GM19328 (cell line): ENCODE data around the gene CDS2.
"Not testable (repeated sequence)": the region's sequence is repeated elsewhere in the genome, so short reads cannot be mapped to it uniquely, and the experiment has no call there.

Experiments
- ATAC-seq: cut with Tn5 transposase; IDR thresholded peaks from one replicate; pipeline ENCODE4 v1.9.1; 2021; ENCODE audit warnings: mild to moderate bottlenecking, moderate library complexity; ENCODE audit not compliant: unreplicated experiment

Gene CDS2

DNA sequence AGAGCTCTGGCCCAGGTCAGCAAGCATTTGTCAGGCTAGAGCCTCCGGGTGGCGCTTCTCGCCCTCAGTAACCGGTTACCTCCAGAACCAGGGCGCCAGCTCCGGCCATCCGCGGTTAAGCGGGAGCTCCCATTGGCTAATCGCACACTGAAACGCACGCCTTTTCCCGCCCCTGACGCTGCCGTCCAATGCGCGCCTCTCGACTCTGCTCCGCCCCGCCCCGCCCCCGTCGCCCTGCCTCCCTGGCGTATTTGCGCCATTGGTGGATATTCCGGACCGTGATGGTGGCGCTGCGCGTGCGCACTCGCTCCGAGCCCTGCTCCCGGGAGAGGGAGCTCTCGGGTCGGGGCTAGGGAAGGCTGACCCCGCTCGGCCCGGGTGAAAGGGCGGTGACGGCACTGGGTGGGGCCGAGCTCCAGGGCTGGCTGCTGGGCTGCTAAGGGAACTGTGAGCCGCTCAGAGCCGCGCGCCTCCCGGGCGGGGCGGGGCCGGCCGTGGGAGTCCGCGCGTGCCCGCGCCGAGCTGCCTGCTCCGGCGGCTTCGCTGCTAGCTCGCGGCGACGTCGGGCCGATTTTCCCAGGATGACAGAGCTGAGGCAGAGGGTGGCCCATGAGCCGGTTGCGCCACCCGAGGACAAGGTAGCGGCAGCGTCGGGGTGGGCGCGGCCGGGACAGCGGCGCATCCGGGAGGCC, at the start of gene CDS2:
TSS of gene CDS2 (plus strand) at position 497 of the 692 bp plus-strand sequence. CDS start at position 582, 85 bp downstream.
- ATAC-seq: peak; percentile 93

DNA sequence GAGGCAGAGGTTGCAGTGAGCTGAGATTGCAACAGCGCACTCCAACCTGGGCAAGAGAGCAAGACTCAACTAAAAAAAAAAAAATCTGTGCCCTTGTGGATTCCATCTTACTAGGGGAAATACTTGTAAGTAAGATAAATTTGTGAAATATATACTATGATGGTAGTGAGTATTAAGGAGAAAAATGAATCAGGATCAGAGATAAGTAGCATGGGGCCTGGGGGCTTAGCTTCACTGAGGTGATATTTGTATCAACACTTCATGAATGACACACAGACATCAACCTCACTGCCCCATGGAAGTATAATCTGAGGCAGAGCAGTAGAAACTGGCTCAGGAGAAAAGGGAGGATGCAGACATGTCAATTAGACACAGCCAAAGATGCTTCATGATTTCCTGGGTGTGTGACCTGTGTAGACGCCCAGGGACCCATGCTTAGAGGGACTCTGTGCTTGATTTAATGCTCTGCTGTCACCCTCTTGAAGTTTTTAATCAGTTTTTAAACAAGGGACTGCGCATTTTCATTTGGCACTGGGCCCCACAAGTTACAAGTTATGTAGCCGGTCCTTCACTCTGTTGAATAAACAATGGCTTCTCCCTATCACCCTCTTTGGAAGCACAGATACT, 48.9 kb upstream of the CDS2 start:
- ATAC-seq: no peak

DNA sequence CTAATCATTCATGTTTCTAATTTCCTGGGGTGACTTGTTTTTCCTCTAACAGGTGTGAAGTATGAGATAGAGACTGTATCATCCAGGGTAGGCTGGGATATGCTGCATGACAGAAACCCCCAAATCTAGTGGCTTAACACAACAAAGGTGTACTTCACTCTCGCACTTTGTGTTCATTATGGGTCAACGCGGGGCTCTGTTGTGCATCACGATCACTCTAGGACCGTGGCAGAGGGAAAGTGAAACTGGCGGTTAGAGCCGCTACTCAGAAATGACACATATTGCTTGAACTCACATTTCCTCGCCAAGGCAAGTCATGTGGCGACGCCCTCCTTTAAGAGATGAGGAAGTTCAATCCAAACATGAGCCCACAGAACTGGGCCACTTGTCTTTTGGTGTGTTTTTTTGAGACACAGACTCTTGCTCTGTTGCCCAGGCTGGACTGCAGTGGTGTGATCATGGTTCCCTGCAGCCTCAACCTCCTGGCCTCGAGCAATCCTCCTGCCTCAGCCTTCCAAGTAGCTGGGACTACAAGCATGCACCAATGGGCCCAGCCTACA, 48.3 kb upstream of the CDS2 start:
- peak; percentile 96 for ATAC-seq

DNA sequence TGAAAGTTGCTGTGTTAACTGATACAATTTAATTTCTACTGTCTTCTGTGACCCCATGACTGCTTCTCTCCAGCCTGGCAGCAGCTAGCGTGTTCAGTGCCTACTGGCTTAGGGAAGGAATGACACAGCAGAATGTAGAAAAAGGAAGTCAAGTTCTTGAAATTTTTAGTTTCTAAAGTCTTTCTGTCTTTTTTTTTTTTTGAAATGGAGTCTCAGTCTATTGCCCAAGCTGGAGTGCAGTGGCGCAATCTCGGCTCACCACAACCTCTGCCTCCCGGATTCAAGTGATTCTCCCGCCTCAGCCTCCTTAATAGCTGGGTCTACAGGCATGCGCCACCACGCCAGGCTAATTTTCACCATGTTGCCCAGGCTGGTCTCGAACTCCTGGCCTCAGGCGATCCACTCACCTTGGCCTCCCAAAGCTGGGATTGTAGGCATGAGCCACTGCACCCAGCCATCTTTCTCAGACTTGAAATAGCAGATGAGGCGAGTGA, 46.4 kb upstream of the CDS2 start:
- ATAC-seq: no peak

DNA sequence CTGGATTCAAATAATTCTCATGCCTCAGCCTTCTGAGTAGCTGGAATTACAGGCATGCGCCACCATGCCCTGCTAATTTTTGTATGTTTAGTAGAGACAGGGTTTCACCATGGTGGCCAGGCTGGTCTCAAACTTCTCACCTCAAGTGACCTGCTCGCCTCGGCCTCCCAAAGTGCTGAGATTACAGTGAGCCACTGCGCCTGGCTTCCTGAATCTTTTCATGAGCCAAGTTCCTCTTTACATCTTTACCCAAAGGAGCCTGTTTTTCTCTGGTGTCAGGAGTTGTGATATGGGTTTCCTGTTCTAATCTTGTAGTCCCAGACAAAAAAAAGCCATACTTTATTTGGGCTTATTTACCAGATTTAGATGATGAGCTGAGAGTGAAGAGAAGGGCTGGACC, 41.4 kb upstream of the CDS2 start:
- no peak for ATAC-seq

DNA sequence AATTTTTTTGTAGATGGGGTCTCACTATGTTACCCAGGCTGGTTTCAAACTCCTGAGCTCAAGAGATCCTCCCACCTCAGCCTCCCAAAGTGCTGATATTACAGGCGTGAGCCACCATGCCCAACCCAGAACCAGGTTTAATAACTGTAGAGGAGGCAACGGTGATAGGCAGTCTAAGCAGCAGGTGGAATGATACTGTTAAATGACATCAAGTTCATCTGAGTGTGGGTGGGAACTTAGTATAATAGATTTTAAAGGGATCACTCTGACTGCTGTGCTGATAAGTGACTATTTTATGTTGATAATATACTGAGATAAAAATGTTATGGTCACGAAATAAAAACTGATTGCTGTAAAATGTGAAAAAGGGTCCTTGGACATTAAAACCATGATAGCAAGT, 38.1 kb upstream of the CDS2 start:
- no peak for ATAC-seq

DNA sequence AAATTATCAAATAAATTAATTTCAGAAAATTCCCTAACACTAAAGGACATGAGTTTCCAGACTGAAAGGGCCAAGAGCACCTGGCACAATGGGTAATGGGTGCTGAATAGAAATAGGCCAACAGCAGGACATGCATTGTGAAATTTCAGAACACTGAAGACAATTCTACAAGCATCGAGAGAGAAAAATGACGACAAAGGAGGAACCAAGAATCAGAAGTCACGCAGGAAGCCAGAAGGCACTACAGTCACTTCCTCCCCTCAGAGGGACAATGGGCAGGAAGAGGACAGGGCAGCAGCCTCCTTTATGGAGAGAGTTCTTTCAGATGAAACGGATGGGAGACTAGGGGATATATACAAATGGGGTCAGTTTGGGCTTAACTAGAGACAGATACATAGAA, 36.6 kb upstream of the CDS2 start:
- no peak for ATAC-seq

DNA sequence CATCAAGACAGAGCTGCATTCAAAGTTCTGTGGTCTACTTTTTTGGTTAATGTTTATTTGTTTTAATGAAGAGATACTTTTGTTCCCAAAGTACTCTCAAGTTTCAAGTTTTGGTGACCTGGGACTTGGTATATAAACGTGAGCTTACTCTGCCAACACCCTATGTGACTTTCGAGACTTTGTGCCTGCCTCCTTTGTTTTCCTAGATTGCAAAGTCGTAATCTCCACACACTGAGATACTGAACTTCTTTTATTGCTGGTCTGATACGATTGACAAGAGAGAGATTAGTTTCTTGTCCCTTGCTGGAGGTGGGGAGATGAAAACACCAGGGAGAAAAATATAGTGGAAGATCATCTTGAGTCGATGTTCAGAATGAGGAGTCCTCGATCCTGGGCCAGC, 34.9 kb upstream of the CDS2 start:
- no peak for ATAC-seq

DNA sequence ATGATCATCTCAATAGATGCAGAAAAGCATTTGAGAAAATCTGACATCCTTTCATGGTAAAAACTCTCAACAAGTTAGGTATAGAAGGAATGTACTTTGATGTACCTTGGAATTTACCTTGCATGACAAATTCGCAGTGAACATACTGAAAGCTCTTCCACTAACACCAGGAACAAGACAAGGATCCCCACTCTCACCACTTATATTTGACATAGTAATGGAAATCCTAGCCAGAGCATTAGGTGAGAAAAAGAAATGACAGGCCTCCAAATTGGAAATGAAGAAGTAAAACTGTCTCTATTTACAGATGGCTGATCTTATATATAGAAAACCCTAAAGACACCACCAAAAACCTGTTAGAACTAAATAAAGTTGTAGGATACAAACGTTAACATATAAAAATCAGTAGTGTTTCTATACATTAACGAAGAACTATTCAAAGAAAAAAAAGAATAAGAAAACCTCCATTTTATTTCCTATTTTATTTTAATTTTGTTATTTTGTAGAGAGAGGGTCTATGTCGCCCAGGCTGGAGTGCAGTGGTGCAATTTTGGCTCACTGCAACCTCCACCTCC, 34.0 kb upstream of the CDS2 start:
- ATAC-seq: no peak

DNA sequence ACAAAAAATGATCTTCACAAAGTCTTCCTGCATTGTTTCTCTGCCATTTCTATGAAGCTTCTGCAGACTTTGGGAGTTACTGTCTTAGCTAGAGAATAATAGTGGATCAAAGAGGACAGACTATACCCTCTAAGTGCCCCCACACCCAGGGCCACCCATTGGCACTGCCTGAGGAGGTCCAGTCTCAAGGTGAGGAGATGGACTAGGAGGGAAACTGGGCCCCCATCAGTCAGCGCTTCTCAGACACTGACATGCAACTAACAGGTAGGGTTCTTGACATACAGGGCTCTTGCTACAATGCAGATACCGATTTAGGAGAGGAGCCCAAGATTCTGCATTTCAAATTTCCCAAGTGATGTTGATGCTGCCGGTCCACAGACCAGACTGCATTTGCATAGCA, 31.4 kb upstream of the CDS2 start:
- ATAC-seq: no peak

DNA sequence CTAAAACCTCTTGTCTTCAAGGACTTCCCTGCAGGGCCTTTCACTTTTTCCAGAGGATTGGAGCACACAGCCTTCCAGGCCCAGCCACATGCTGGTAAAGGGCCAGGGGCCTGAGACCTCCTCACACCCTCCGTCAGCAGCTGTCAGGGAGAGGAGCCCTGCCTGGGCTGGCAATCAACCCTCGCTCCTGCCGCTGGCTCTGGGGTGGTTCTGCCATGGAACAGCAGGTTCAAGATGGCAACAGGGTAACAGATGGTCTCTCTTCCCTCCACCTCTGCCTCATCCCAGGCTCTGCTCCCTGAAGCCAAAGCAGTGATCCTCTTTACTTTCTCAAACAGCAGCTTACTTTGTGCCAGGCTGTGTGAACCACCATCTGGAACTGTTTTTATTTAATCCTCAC, 30.9 kb upstream of the CDS2 start:
- no peak for ATAC-seq

DNA sequence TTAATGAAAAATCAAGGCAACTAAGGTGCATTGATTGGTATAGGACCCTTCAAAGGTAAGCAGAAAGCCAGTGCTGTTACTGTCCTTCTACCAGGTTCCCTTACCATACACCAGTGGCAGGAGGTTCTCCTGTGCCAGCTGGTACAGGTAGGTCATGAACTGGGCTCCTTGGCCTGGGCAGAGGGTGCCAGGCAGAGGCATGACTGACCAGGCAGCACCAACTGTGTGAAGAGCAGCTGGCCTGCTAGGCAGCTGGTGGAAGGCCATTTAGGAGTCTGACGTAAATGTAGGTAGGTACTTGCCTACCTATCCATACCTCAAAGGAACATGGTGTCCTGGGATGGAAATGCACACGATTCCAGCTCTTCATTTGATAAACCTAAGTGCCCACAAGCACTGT, 30.3 kb upstream of the CDS2 start:
- ATAC-seq: no peak

DNA sequence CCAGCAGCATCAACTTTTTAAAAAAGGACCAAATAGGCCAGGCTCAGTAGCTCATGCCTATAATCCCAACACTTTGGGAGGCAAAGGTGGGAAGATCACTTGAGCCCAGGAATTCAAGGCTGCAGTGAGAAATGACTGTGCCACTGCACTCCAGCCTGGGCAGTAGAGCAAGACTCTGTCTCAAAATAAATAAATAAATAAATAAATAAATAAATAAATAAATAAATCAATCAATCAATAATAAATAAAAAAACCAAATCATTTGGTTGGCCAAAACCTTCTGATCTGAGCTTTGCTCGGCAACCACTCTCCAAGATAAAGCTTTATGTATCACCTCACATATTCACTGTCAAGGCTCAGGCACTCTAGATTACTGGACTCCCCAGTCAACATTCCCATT, 27.8 kb upstream of the CDS2 start:
- ATAC-seq: not testable (repeated sequence)

DNA sequence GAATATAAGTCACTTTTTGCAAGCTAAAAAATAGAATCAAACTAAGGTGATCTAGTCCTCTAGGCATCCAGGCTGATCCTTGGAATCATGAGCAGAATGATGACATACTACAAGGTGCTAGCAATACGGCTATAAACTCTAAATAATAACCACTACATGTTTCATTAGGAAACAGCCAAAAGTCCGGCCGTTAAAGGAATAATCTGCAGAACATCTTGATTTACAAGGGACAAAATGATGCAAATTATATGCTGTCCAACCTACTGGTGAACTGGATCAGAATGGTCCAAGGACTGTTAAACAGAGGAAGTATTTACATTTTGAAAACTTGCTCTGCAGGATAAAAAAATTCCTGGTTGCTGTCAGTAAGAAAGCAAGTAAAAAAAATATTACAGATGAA, 26.9 kb upstream of the CDS2 start:
- ATAC-seq: not testable (repeated sequence)

DNA sequence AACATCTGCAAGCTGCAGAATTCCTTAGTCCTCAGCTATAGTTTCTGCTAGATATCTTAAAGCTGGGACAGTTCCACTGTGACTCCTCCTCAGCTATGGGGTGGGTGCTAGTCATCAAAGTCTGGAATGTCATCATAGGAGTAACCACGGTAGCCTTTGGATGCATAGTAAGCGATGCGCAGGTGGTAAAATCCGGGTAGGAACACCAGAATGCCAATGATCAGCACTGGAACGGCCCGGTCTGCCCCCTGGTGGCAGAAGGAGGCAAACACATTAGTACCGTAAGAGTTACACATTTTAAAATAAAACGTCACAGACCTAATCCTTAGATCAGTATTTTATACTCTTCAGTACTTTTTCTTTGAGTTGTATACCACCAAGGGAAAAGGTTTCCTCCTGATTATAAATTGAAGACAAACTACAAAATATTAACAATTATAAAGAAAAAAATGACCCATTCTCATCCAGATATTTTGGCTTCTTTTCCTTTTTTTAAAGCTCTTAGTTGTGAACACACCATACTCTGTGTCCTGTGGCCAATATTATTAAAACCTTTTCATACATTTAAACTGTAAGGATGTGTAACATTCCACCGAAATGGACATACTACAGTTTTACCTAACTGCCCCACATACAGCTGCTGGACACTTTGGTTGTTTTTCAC, 26.0 kb upstream of the CDS2 start:
- no peak for ATAC-seq

DNA sequence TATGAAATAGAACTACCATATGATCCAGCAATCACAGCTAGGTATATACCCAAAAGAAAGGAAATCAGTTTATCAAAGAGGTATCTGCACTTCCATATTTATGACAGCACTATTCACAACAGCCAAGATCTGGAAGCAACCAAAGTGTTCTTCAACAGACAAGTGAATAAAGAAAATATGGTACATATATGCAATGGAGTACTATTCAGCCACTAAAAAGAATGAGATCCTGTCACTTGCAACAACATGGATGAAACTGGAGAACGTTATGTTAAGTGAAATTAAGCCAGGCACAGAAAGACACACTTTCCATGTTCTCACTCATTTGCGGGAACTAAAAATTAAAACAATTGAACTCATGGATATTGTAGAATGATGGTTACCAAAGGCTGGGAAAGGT, 22.3 kb upstream of the CDS2 start:
- ATAC-seq: no peak

DNA sequence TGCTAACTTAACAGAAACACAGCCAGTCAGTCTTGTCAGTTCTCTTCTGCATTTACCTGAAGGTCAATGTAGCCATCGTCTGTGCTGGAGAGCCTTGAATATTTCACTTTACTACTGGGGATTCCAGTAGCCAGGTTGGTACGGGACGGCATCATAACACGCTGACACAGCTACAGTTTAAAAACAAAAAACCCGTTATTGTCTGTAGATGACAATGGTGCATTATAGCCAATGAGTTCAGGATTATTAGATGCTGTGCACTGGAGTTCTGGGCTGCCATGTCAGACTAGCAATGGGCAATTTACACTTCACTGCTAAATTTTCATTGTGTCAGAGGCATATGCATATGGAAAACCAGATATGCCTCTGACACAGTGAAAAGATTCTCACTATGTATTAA, 17.5 kb upstream of the CDS2 start:
- no peak for ATAC-seq

DNA sequence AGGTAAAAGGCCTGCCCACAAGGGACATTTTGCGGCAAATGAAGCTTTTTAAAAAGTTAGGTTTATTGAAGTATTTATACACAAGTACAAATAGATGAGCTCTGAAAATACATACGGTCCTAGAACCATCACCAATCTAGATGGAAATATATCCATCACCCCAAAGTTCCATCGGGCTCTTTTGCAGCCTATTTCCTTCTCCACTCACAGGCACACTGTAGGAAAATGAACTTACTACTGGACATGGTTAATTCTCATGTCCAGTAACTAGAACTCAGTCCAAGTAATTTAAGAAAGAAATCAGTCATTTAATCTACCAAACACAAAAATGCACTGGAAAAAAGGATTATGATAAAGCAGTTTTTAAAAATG, 13.2 kb upstream of the CDS2 start:
- no peak for ATAC-seq

DNA sequence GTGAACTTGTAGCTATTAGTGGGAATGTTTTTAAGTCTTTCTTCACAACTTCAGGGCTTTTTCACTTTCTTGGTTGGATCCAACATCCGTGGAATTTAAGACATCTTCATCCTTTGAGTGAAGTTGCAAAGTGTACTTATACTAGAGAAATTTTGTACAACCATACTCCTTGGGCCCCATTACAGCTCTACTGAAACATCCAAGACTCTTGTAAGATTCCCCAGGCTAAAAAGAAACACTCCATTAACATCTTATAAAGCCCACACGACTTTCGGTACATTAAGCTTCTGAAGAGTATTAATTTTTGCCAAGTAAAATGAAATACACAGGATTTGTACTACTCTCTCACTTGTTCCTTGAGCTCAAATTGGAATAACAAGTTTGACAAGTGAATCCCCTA, 12.4 kb upstream of the CDS2 start:
- no peak for ATAC-seq

DNA sequence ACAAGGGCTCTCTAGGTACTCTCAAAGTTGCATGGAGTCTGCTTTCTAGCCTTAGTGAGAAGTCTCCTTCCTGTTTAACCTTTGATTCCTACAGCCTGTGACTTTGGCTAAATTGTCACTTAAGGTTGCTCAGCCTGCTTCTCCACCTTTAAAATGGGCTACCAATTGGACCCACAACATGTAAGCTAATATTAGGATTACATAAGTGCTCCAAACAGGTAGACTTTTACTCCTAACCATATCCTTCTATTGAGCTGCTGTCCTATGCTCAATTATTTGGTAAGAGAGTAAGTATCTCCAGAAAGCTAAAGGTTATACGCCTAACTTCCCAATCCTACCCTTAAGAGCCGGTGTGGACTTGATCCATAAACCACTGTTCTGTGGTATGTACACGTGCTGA, 9.9 kb upstream of the CDS2 start:
- no peak for ATAC-seq
